Thymus (tissue), 11 donors: Measurements from ENCODE around the gene EFEMP2. TPM values are rescaled to one million over a fixed set of nuclear protein-coding genes. Genes with fewer than 3 reads are reported as not detected.

Experiments
- DNase-seq, 9 donors: peaks; one replicate each; pipeline ENCODE4 v3.0.0-alpha.2; 2013; ENCODE audit warnings: low spot score in 9 of 9, low read depth in 6 of 9, missing footprints in 1 of 9
- H3K27ac ChIP-seq, 2 donors: one replicate each; pipeline ENCODE4 v1.5.1; 2013; ENCODE audit warnings: control low read depth in 1 of 2, low read depth in 1 of 2, low read length in 1 of 2, mild to moderate bottlenecking in 1 of 2, moderate library complexity in 1 of 2
- H3K27me3 ChIP-seq, 2 donors: one replicate each; pipeline ENCODE4 v1.5.1; 2013; ENCODE audit warnings: low read length in 1 of 2; ENCODE audit not compliant: control insufficient read depth in 2 of 2, insufficient read depth in 1 of 2
- H3K36me3 ChIP-seq, 2 donors: one replicate each; pipeline ENCODE4 v1.5.1; 2013; ENCODE audit warnings: low read length in 1 of 2, mild to moderate bottlenecking in 1 of 2, moderate library complexity in 1 of 2; ENCODE audit not compliant: control insufficient read depth in 2 of 2, insufficient read depth in 2 of 2
- H3K4me1 ChIP-seq, 2 donors: one replicate each; pipeline ENCODE4 v1.5.1; 2013; ENCODE audit warnings: low read length in 2 of 2; ENCODE audit not compliant: control insufficient read depth in 2 of 2, insufficient read depth in 2 of 2
- H3K4me3 ChIP-seq, 2 donors: one replicate each; pipeline ENCODE4 v1.5.1; 2013; ENCODE audit warnings: low read length in 2 of 2, control low read depth in 1 of 2, mild to moderate bottlenecking in 1 of 2
- H3K9me3 ChIP-seq, 2 donors: one replicate each; pipeline ENCODE4 v1.5.1; 2013; ENCODE audit warnings: low read length in 1 of 2, mild to moderate bottlenecking in 1 of 2; ENCODE audit not compliant: control insufficient read depth in 2 of 2, insufficient read depth in 1 of 2
- WGBS: extraction: QIAGEN DNeasy Blood & Tissue Kit; methylation state at CpG from one replicate; pipeline ENCODE4 v1.1.7; 2013; 5-methylcytosine and 5-hydroxymethylcytosine counted together
- polyA plus RNA-seq: library from polyadenylated mRNA; stranded (reverse); fragments of 200-250 nt; gene quantifications from one replicate; pipeline ENCODE4 v1.2.3, GENCODE V29; 2013
- total RNA-seq: library from RNA; stranded (reverse); fragments of 120-200 nt; gene quantifications from one replicate; pipeline ENCODE4 v1.2.4, GENCODE V29; 2013
- donor health status: healthy.

EFEMP2 gene
- total and polyA plus RNA-seq, 2 donors: 11.9 to 41.8 TPM

DNA sequence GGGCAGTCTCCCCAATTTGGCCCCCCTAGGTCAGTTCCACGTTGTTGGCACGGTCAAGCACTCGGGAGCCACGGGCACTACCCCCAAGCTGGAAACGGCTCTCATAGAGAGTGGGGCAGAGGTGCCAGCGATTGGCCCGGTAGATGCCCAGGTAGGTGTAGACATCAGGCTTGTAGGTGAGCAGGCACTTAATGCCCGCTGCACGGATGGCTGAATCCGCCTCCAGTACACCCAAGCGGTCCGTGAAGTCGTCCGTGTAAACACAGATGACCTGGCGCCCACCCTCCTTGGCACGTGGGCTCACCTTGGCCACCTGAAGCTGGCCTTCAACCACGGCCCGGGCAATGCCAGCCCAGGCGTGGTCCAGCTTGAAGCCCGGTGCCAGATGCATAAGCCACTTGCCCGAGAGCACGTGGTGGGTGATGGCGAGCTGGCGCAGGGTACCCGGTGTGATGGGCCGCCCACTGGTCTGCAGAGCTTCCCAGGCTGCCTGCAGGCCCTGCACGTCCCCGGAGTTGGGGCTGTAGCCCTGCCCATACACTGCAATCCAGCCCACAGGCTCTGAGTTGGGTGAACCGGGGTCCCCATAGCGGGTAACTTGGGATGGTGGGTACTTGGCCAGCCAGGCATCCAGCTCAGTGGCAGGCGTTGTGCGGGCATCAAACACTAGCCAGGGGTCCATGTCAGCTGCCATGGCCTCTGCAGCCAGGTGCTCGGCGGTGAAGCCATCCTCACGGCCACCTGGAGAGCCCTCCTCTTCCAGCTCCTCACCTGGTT, 45.0 kb upstream of the EFEMP2 start:
- 95% methylated on average over 35 of the region's 35 CpGs for WGBS
- no peak for DNase-seq
- H3K27ac ChIP-seq: no peak overlapping the region

DNA sequence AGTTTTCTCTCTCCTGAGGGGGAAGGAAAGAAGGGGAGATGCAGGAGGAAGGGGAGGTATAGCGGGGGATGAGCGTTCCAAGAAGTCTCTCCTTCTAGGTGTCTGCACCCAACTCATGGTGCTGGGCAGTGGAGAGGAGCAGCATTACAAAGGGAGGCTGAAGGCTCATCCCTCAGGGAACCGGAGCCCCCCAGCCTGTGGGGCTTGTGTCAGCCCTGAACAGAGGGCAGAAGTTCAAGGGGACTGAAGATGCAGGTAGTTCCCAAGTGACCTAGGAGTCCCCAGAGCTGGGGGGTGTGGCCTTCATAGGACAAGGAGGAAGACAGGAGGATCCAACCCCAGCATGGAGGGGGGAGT, 44.5 kb upstream of the EFEMP2 start:
- DNase-seq: no peak
- Histone ChIP-seq H3K27me3 (no peaks in the 10 kb centered on the region), H3K9me3 (no peaks in the 10 kb centered on the region), H3K36me3 (peaks cover 9 to 22% of the 10 kb centered on the region in 2 donors), H3K27ac (no peak overlapping the region), H3K4me1 (peaks cover 28 to 40% of the 10 kb centered on the region in 2 donors), H3K4me3 (no peak overlapping the region)
- 97% methylated on average over 3 of the region's 3 CpGs for WGBS

More for the DNA sequence above, 45.0 kb upstream of the EFEMP2 start:
- Histone ChIP-seq H3K4me1 (peaks cover 28 to 36% of the 10 kb centered on the region in 2 donors), H3K9me3 (no peaks in the 10 kb centered on the region), H3K27me3 (no peaks in the 10 kb centered on the region), H3K36me3 (peaks cover 15 to 28% of the 10 kb centered on the region in 2 donors), H3K4me3 (peak overlapping the region; percentile 88 to 89)

DNA sequence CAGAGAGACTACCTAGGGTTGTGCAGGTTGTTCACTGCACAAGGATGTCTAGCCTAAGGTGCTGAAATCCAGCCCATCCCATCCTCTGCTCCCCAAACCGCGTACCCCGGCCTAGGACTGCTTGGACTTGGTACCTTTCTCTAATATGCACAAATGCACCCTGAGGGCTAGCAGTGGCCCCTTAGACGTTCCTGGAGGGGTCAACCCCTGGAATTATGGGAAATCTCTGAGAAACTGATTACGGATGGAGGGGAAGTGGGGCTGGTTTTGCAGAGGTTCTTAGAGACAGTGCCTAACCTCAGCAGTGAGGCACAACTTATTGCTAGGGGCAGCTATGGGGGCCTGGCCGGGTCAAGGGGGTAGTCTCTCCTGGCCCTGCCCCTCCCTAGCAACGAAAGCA, 43.8 kb upstream of the EFEMP2 start:
- Histone ChIP-seq H3K27me3 (no peaks in the 10 kb centered on the region), H3K27ac (no peak overlapping the region), H3K4me3 (no peak overlapping the region), H3K4me1 (peaks cover 28 to 44% of the 10 kb centered on the region in 2 donors), H3K9me3 (no peaks in the 10 kb centered on the region), H3K36me3 (peaks cover 6 to 18% of the 10 kb centered on the region in 2 donors)
- DNase-seq: no peak
- 93% methylated on average over 7 of the region's 7 CpGs for WGBS

DNA sequence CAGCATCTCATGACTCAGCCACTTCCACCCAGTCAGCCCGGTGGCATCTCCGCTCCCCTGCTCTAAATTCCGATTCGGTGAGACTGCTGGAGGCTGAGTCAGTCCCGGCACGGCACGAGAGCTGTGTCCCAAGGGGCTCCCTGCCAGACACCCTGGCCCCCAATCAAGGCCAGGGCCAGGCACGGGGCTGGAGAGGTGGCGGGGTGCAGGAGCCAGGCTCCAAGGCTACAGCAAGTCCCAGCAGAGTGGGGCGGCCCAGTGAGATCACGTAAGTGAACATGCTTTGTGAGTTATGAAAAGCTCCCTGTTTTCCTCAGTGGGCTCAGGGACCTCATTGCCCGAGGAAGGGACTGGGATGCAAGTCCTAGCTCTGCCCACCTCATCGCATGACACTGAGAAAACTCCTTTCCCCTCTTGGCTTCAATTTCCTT, 43.2 kb upstream of the EFEMP2 start:
- Histone ChIP-seq H3K4me3 (no peak overlapping the region), H3K36me3 (peaks cover 6 to 13% of the 10 kb centered on the region in 2 donors), H3K9me3 (no peaks in the 10 kb centered on the region), H3K27ac (peak overlapping the region in 1 of 2 donors; percentile 36), H3K27me3 (no peaks in the 10 kb centered on the region), H3K4me1 (peaks cover 26 to 41% of the 10 kb centered on the region in 2 donors)
- 75% methylated on average over 13 of the region's 13 CpGs for WGBS
- no peak for DNase-seq

DNA sequence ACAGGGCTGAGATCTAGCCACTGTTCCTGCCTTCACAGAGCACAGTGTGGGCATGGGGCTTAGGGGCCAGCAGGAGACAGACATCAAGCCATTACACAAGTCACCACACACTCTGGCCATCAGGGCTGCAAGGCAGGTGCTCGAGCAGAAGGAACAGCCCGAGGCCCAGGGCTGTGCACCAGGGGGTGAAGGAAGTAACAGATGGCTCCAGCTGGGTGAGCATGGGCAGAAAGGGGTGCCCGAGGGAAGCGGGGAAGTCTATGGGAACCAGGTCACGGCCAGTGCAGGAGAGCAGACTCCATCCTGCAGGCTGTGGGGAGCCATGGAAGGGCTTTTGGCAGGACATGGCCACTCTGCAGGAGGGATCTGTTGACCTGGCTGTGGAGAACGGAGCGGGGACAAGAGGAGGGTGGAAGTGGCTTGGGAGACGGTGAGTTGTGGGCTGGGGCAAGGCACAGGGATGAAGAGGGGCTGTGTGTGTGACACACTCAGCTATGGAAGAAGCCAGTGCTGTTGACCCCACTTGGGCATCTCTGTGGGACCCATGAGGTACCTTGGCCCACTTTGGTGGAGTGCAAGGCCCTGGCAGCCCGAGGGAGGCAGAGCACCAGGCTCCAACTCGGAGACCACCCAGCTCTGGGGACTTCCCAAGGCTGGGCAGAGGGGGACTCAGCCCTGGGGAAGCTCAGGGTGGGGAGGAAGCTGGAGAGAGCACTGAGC, 42.7 kb upstream of the EFEMP2 start:
- H3K4me3 ChIP-seq: no peak overlapping the region
- 85% methylated on average over 10 of the region's 10 CpGs for WGBS
- no peaks in the 10 kb centered on the region for H3K27me3 ChIP-seq
- DNase-seq: no peak
- H3K4me1 ChIP-seq: peaks cover 20 to 36% of the 10 kb centered on the region in 2 donors
- H3K27ac ChIP-seq: no peak overlapping the region
- H3K36me3 ChIP-seq: peaks cover 3 to 8% of the 10 kb centered on the region in 2 donors
- no peaks in the 10 kb centered on the region for H3K9me3 ChIP-seq

DNA sequence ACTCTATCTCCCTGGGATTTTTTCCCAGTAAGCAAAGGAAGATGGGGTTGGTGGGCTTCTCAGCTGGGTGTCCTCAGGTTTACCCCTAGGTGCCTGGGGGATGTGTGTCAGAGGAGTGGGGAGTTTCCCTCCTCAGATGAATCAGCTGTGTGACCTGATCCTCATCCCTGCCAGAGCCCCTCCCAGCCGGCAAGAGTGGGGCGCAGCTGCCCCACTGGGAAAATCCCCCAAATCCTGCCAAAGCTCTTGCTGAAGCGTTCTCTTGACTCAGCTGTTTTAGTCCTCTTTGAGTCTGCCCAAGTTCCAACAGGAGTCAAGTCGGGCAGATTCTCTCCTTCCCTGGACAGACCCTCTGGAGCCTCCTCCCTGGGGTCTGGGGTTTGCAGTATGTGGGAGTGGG, 40.2 kb upstream of the EFEMP2 start:
- H3K9me3 ChIP-seq: no peaks in the 10 kb centered on the region
- H3K4me1 ChIP-seq: peaks cover 13 to 31% of the 10 kb centered on the region in 2 donors
- no peaks in the 10 kb centered on the region for H3K27me3 ChIP-seq
- 92% methylated on average over 4 of the region's 4 CpGs for WGBS
- H3K36me3 ChIP-seq: peaks cover 3 to 8% of the 10 kb centered on the region in 2 donors
- DNase-seq: peak in 1 of 9 donors; percentile 24
- no peak overlapping the region for H3K4me3 ChIP-seq
- H3K27ac ChIP-seq: peak overlapping the region in 1 of 2 donors; percentile 48

DNA sequence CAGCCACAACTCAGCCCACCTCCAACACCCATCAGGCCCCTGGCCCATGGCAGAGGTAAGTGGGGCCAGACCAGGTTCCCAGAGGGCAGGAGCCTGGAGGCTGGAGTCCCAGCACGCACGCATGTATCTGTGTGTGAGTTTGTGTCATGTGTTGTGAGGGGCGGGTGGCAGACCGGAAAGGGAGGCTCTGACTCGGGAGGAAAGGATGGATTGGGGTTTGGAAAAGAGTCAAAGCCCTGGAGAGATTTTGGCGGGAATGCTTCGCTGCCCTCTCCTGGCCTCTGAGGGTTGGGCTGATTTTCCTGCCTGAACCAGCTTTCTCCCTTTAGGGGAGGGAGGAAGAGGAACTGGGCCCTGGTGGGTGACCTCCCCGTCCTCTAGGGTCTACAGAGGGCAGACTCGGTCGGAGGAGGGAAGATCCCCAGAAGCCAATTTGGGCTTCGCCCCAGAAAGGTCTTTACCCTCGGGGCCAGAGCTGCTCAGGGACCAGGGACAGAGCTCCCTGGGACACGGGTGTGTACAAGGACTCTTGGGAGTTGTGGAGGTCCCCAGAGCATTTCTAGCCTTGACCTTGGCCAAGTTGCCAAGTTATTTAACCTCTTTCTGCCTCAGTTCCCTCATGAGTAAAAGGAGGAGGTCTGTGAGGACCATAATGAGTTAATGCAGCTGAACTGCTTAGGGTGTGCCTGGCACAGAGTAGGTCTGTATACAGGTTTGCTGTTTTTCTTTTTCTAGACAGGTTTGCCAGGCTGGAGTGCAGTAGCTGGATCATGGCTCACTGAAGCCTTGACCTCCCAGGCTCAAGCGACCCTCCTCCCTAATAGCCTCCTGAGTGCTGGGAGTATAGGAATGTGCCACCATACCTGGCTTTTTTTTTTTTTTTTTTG, 39.3 kb upstream of the EFEMP2 start:
- no peaks in the 10 kb centered on the region for H3K27me3 ChIP-seq
- no peaks in the 10 kb centered on the region for H3K9me3 ChIP-seq
- peaks cover 0 to 2% of the 10 kb centered on the region in 2 donors for H3K36me3 ChIP-seq
- H3K4me1 ChIP-seq: peaks cover 5 to 22% of the 10 kb centered on the region in 2 donors
- H3K4me3 ChIP-seq: no peak overlapping the region
- no peak overlapping the region for H3K27ac ChIP-seq
- WGBS: 57% methylated on average over 14 of the region's 14 CpGs
- no peak for DNase-seq

DNA sequence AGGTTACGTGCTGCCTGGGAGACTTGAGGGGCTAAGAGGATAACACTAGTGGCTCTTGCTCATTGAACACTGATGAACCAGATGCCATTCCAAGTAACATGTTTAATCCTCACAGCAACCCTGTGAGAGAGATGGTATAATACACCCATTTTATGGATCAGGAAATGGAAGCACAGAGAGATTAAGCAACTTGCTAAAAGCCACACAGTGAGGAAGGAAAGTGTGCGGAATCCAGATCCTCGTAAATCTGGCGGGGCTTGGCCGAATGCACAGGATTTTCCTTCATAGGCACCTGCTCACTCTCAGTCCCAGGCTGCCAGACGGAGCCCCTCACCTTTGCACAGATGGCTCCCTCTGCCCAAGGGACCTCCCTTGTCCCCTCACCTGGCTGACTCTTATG, 35.3 kb upstream of the EFEMP2 start:
- H3K27me3 ChIP-seq: peaks cover 0 to 8% of the 10 kb centered on the region in 2 donors
- H3K27ac ChIP-seq: no peak overlapping the region
- DNase-seq: no peak
- H3K9me3 ChIP-seq: no peaks in the 10 kb centered on the region
- no peaks in the 10 kb centered on the region for H3K36me3 ChIP-seq
- WGBS: 97% methylated on average over 6 of the region's 6 CpGs
- H3K4me3 ChIP-seq: no peak overlapping the region
- peaks cover 0 to 22% of the 10 kb centered on the region in 2 donors for H3K4me1 ChIP-seq
